ENCODE results near the gene ASPN. TPM values are rescaled to one million over a fixed set of nuclear protein-coding genes. Genes with fewer than 3 reads are reported as not detected.

The ASPN gene
- total RNA-seq, 4 donors from 2014 or later: 1.4 to 4.2 (median 3.1) TPM

GRCh38 chr9:92480291-92480771 is 2.0 kb downstream of the ASPN start:
- no peaks in the 10 kb centered on the region for H3K27me3 ChIP-seq
- H3K4me3 ChIP-seq: peak overlapping the region in 3 of 4 donors; percentile 11 to 27 (median 26)
- H3K27ac ChIP-seq: peak overlapping the region; percentile 12 to 64 (median 55)
- no peaks in the 10 kb centered on the region for H3K36me3 ChIP-seq
- H3K4me1 ChIP-seq: peaks cover 13 to 24% of the 10 kb centered on the region in 2 donors
- TF ChIP-seq, protein P1, sequence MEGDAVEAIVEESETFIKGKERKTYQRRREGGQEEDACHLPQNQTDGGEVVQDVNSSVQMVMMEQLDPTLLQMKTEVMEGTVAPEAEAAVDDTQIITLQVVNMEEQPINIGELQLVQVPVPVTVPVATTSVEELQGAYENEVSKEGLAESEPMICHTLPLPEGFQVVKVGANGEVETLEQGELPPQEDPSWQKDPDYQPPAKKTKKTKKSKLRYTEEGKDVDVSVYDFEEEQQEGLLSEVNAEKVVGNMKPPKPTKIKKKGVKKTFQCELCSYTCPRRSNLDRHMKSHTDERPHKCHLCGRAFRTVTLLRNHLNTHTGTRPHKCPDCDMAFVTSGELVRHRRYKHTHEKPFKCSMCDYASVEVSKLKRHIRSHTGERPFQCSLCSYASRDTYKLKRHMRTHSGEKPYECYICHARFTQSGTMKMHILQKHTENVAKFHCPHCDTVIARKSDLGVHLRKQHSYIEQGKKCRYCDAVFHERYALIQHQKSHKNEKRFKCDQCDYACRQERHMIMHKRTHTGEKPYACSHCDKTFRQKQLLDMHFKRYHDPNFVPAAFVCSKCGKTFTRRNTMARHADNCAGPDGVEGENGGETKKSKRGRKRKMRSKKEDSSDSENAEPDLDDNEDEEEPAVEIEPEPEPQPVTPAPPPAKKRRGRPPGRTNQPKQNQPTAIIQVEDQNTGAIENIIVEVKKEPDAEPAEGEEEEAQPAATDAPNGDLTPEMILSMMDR (IDR thresholded peaks at IDR 0.05 in 4 of 5, conservative IDR thresholded peaks at IDR 0.05 in 1 of 5): no peak
- TF ChIP-seq POLR2A (IDR thresholded peaks at IDR 0.05): no peak
- ATAC-seq (no peak), DNase-seq (no peak)
- intact Hi-C loops (cut with DNase I; ENCODE audit: low total_unique reads): no loop called here
- no peaks in the 10 kb centered on the region for H3K9me3 ChIP-seq
- in situ Hi-C loops (cut with MboI; ENCODE audit: low sequenced_read_pairs in 4 of 4): no loop called here

DNA sequence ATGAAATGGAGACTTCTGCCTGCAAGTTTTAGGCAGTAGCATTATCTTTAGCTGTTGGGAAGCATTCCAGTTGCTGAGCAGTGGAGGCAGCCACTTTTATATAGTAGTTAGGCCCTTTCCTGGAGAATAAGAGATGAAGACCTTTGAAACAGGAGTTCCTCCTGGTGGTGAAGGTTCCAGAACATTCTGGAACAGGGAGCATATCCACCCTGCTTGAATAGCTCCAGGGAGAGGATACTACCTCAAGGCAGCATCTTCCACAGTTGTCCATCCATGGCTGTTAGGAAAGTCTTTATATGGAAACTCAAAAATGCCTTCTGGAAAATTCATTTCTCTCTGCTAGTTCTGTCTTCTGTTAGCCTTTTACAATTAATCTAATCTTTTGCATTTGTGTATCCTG is 3.0 kb downstream of the ASPN start:
- ATAC-seq: no peak
- H3K27ac ChIP-seq: peak overlapping the region in 2 of 4 donors; percentile 3 to 64

GRCh38 chr9:92478783-92479182 is 3.5 kb downstream of the ASPN start:
- no peak for DNase-seq
- Histone ChIP-seq H3K27me3 (no peaks in the 10 kb centered on the region), H3K4me3 (no peak overlapping the region), H3K27ac (peak overlapping the region in 2 of 4 donors; percentile 3 to 15), H3K4me1 (peaks cover 13 to 19% of the 10 kb centered on the region in 2 donors), H3K9me3 (no peaks in the 10 kb centered on the region), H3K36me3 (no peaks in the 10 kb centered on the region)
- intact Hi-C loops (cut with DNase I; ENCODE audit: low total_unique reads) (no loop called here), in situ Hi-C loops (cut with MboI; ENCODE audit: low sequenced_read_pairs in 4 of 4) (no loop called here)
- no peak for ATAC-seq
- TF ChIP-seq, protein P1 (IDR thresholded peaks at IDR 0.05 in 4 of 5, conservative IDR thresholded peaks at IDR 0.05 in 1 of 5): no peak
- TF ChIP-seq POLR2A (IDR thresholded peaks at IDR 0.05): no peak

More for the DNA sequence above, 3.0 kb downstream of the ASPN start:
- peaks cover 13 to 23% of the 10 kb centered on the region in 2 donors for H3K4me1 ChIP-seq
- TF ChIP-seq, protein P1 (IDR thresholded peaks at IDR 0.05 in 4 of 5, conservative IDR thresholded peaks at IDR 0.05 in 1 of 5): no peak
- no peak for TF ChIP-seq POLR2A (IDR thresholded peaks at IDR 0.05)
- no peaks in the 10 kb centered on the region for H3K9me3 ChIP-seq
- no peaks in the 10 kb centered on the region for H3K27me3 ChIP-seq
- no peak for DNase-seq
- intact Hi-C loops (cut with DNase I; ENCODE audit: low total_unique reads): no loop called here
- in situ Hi-C loops (cut with MboI; ENCODE audit: low sequenced_read_pairs in 4 of 4): no loop called here
- H3K4me3 ChIP-seq: no peak overlapping the region
- no peaks in the 10 kb centered on the region for H3K36me3 ChIP-seq

GRCh38 chr9:92476962-92477361 is 5.3 kb downstream of the ASPN start:
- Histone ChIP-seq H3K27ac (no peak overlapping the region), H3K27me3 (no peaks in the 10 kb centered on the region), H3K4me1 (peaks cover 13 to 19% of the 10 kb centered on the region in 2 donors), H3K9me3 (no peaks in the 10 kb centered on the region), H3K36me3 (no peaks in the 10 kb centered on the region), H3K4me3 (no peak overlapping the region)
- intact Hi-C loops (cut with DNase I; ENCODE audit: low total_unique reads) (no loop called here), in situ Hi-C loops (cut with MboI; ENCODE audit: low sequenced_read_pairs in 4 of 4) (no loop called here)
- TF ChIP-seq POLR2A (IDR thresholded peaks at IDR 0.05): no peak
- TF ChIP-seq, protein P1 (IDR thresholded peaks at IDR 0.05 in 4 of 5, conservative IDR thresholded peaks at IDR 0.05 in 1 of 5): no peak
- ATAC-seq (no peak), DNase-seq (no peak)

DNA sequence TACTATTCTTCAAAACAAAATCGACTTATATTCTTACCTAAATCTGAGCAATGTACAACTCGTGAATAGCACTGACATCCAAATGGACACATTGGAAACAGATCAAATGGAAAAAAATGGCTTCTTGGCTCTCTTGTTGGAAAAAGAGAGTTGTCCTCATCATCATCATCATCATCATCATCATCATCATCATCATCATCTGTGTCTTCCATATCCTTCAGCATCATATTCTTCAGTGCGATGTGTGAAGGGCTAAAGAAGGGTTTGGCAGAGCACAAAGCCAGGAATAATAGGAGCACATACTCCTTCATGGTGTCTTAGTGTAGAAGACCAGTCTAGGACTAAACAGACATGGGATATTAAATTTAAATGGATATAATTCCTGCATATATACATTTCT is 7.7 kb downstream of the ASPN start:
- in situ Hi-C loops (cut with MboI; ENCODE audit: low sequenced_read_pairs in 4 of 4): loop anchor here in 1 of 4 donors (25.0 kb wide), 1 partner anchor 163 kb away; no protein-coding TSS in a partner anchor
- intact Hi-C loops (cut with DNase I; ENCODE audit: low total_unique reads): no loop called here
- Histone ChIP-seq H3K9me3 (no peaks in the 10 kb centered on the region), H3K4me3 (no peak overlapping the region), H3K27me3 (no peaks in the 10 kb centered on the region), H3K27ac (no peak overlapping the region), H3K4me1 (peaks cover 0 to 4% of the 10 kb centered on the region in 2 donors), H3K36me3 (no peaks in the 10 kb centered on the region)
- no peak for DNase-seq
- TF ChIP-seq POLR2A (IDR thresholded peaks at IDR 0.05): no peak
- TF ChIP-seq, protein P1 (IDR thresholded peaks at IDR 0.05 in 4 of 5, conservative IDR thresholded peaks at IDR 0.05 in 1 of 5): no peak
- ATAC-seq: no peak
